ENCODE data around the gene PDE7B.

Gene PDE7B

DNA sequence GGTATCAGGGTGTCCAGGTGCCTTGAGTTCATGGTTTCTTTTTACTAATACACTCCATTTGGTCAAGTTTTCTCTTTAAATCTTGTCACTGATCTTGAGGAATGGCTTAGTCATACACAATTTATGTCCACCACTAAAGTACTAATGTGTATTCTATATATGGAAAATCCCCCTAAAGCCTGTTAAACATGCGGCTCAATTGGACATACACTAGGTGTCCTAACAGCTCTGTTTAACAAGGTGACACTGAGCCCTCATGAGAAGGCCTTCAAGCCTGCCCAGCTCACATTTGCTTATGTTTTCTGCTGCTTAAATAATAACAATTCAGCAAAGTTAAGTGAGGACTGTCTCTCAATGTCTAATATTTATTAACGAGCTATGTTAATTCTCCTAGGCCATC lies 31.5 kb downstream of the PDE7B start:
- TF ChIP-seq, protein P1, sequence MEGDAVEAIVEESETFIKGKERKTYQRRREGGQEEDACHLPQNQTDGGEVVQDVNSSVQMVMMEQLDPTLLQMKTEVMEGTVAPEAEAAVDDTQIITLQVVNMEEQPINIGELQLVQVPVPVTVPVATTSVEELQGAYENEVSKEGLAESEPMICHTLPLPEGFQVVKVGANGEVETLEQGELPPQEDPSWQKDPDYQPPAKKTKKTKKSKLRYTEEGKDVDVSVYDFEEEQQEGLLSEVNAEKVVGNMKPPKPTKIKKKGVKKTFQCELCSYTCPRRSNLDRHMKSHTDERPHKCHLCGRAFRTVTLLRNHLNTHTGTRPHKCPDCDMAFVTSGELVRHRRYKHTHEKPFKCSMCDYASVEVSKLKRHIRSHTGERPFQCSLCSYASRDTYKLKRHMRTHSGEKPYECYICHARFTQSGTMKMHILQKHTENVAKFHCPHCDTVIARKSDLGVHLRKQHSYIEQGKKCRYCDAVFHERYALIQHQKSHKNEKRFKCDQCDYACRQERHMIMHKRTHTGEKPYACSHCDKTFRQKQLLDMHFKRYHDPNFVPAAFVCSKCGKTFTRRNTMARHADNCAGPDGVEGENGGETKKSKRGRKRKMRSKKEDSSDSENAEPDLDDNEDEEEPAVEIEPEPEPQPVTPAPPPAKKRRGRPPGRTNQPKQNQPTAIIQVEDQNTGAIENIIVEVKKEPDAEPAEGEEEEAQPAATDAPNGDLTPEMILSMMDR (IDR thresholded peaks at IDR 0.05; ENCODE audit: control insufficient read depth, extremely low read depth, insufficient read depth), result no peak
- DNase-seq (ENCODE audit: low read depth), result no peak
- H3K4me3 ChIP-seq (ENCODE audit: low read depth, low read length), result no peak overlapping the region

DNA sequence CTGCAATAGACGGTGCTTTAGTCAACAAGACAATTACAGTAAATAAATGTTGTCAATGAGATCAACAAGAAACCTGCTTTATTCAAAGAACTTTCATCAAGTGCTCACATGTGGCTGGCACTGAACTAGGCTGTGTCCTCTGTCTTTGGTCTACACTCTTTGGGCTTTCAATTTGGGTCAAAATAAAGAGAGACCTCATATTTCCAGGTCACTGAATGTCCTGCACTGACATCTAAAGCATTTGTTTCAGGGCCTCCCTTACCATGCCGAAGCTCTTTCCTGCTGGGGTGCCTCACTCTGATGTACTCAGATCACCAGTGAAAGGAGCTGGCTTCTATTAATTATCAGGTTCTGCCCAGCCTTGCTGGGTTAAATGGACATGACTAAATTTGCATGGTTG lies 32.0 kb downstream of the PDE7B start:
- TF ChIP-seq, protein P1 (IDR thresholded peaks at IDR 0.05; ENCODE audit: control insufficient read depth, extremely low read depth, insufficient read depth), result no peak
- no peak for DNase-seq (ENCODE audit: low read depth)
- H3K4me3 ChIP-seq (ENCODE audit: low read depth, low read length), result no peak overlapping the region

DNA sequence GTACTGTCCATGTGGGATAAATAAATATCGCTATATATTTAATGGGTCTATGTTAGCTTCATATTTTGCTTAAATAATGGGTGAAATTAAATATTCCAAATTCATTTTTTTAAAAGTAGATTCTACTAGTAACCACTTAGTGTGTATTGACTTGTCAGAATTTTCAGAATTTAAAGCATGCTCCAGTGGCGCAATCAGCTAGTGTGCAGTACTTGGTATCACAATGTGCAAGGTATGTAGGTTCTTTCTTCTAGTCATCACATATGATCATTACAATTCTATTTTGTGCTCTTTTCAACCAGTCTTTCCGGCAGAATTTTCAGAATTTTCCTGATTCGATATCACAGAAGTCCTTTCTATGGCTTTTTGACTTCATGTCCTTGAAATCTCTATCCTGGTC lies 32.6 kb downstream of the PDE7B start:
- no peak overlapping the region for H3K4me3 ChIP-seq (ENCODE audit: low read depth, low read length)
- TF ChIP-seq, protein P1 (IDR thresholded peaks at IDR 0.05; ENCODE audit: control insufficient read depth, extremely low read depth, insufficient read depth), result no peak
- DNase-seq (ENCODE audit: low read depth), result no peak

DNA sequence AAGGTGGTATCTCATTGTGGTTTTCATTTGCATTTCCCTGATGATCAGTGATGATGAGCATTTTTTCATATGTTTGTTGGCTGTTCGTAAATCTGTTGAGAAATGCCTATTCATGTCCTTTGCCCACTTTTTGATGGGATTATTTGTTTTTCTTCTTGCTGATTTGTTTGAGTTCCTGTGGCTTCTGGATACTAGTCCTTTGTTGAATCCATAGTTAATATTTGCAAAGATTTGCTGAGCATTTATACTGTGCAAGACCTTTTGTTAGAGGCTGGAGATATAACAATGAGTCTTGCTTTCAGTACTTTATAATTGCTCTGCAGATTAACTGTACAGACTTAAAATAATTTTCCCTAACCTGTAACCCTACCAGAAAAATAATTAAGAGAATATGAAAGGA lies 35.6 kb downstream of the PDE7B start:
- no peak for DNase-seq (ENCODE audit: low read depth)
- no peak overlapping the region for H3K4me3 ChIP-seq (ENCODE audit: low read depth, low read length)
- TF ChIP-seq, protein P1 (IDR thresholded peaks at IDR 0.05; ENCODE audit: control insufficient read depth, extremely low read depth, insufficient read depth), result no peak

DNA sequence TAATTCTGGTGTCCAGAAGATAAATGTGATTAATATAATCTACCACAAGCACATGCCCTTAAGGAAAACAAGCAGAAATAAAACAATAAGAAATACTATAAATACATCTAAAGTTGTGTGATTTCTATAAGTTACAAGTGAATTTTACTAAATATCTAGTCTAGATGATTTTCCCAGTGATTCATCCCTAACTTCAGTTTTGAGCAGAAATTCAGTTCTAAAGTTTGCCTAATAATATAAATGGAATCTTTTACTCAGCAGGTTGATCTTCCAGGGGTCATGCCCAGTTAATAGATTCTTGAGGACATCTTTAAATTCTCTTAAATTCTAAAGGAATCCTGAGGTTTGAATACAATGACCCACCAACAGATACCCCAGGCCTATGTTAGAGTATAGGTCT lies 37.3 kb downstream of the PDE7B start:
- DNase-seq (ENCODE audit: low read depth), result no peak
- H3K4me3 ChIP-seq (ENCODE audit: low read depth, low read length), result no peak overlapping the region
- TF ChIP-seq, protein P1 (IDR thresholded peaks at IDR 0.05; ENCODE audit: control insufficient read depth, extremely low read depth, insufficient read depth), result no peak

DNA sequence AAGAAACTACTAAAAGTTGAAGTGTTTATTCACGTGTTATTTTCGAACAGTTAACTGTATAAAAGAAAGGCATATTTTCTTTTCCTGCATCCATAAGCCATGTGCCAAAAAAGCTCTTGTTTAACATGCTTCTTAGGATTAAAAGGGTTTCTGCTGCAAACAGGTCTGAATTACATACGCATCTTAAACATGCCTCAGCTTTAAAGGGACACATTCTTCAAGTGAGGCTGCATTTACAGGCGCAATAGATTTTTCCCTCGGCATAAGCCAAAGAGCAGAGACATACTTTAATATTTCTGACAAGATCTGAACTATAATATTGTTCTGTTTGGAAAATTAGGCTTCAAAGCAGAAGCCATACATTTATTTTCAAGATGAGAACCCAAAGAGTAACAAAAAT lies 39.4 kb downstream of the PDE7B start:
- TF ChIP-seq, protein P1 (IDR thresholded peaks at IDR 0.05; ENCODE audit: control insufficient read depth, extremely low read depth, insufficient read depth), result no peak
- no peak for DNase-seq (ENCODE audit: low read depth)
- no peak overlapping the region for H3K4me3 ChIP-seq (ENCODE audit: low read depth, low read length)

DNA sequence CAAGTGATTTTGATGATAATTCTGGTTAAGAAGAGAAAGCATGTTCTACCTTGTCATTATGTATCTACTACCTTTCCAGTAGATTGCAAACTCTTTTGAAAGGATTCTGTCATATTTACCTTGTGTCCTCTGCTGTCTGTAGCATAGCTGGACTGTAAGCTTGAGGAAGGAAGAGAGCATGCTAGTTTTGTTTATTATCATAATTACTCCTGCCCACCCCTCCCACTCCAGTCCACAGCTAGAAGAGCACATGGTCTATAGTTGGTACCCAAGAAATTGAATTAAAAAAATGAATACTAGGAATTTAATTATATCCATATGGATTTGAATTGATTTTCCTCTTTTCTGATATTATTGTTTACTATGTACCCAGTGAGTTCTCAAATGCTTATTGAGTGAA lies 40.2 kb downstream of the PDE7B start:
- DNase-seq (ENCODE audit: low read depth), result no peak
- TF ChIP-seq, protein P1 (IDR thresholded peaks at IDR 0.05; ENCODE audit: control insufficient read depth, extremely low read depth, insufficient read depth), result no peak

More for the DNA sequence above, 40.2 kb downstream of the PDE7B start:
- no peak overlapping the region for H3K4me3 ChIP-seq (ENCODE audit: low read depth, low read length)
